ENCODE data around the gene GALNT17.

The GALNT17 gene

DNA sequence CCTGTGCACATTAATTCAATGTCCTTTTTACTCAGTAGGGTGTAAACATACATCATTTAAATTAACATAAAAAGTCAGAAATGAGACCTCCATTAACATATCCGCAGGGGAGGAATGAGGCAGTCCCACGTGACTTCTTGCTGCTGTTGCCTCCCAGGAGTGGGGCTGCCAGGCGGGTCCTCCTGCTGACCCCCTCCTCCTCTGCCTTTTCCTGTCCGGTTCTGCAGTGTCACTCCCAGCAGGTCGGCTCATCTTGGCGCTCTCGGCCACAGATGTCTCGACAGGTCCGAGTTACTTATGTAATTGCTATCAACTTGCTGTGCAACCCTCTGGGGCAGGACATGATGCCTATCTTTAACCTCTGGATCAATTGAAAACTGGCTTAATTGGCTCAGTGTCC, 329.6 kb downstream of the GALNT17 start:
- no peaks in the 10 kb centered on the region for H3K36me3 ChIP-seq (ENCODE audit: control insufficient read depth in 2 of 2, insufficient read depth in 1 of 2, low read length in 2 of 2)
- no peak overlapping the region for H3K27ac ChIP-seq (ENCODE audit: extremely low read depth, low read depth, low read length)
- CTCF ChIA-PET = no interaction called here
- H3K9me3 ChIP-seq (ENCODE audit: control insufficient read depth, insufficient read depth, low read depth, low read length) = no peaks in the 10 kb centered on the region
- H3K4me1 ChIP-seq (ENCODE audit: control insufficient read depth, insufficient read depth, low read length) = no peaks in the 10 kb centered on the region
- POLR2A ChIA-PET = no interaction called here
- TF ChIP-seq, protein P1, sequence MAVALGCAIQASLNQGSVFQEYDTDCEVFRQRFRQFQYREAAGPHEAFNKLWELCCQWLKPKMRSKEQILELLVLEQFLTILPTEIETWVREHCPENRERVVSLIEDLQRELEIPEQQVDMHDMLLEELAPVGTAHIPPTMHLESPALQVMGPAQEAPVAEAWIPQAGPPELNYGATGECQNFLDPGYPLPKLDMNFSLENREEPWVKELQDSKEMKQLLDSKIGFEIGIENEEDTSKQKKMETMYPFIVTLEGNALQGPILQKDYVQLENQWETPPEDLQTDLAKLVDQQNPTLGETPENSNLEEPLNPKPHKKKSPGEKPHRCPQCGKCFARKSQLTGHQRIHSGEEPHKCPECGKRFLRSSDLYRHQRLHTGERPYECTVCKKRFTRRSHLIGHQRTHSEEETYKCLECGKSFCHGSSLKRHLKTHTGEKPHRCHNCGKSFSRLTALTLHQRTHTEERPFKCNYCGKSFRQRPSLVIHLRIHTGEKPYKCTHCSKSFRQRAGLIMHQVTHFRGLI (tag by site-specific recombination; IDR thresholded peaks at IDR 0.05) = no peak
- no peak for TF ChIP-seq ZNF426 (tag by site-specific recombination; IDR thresholded peaks at IDR 0.05)
- TF ChIP-seq ZFP3 (tag by site-specific recombination; IDR thresholded peaks at IDR 0.05; ENCODE audit: low read depth) = no peak
- TF ChIP-seq, protein P2, sequence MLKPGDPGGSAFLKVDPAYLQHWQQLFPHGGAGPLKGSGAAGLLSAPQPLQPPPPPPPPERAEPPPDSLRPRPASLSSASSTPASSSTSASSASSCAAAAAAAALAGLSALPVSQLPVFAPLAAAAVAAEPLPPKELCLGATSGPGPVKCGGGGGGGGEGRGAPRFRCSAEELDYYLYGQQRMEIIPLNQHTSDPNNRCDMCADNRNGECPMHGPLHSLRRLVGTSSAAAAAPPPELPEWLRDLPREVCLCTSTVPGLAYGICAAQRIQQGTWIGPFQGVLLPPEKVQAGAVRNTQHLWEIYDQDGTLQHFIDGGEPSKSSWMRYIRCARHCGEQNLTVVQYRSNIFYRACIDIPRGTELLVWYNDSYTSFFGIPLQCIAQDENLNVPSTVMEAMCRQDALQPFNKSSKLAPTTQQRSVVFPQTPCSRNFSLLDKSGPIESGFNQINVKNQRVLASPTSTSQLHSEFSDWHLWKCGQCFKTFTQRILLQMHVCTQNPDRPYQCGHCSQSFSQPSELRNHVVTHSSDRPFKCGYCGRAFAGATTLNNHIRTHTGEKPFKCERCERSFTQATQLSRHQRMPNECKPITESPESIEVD (tag by site-specific recombination; IDR thresholded peaks at IDR 0.05) = no peak
- TF ChIP-seq ZNF561 (tag by site-specific recombination; IDR thresholded peaks at IDR 0.05; ENCODE audit: borderline replicate concordance) = no peak
- no peak for TF ChIP-seq ZNF341 (tag by site-specific recombination; IDR thresholded peaks at IDR 0.05; ENCODE audit: low read depth)
- no peak for TF ChIP-seq ZNF521 (tag by site-specific recombination; IDR thresholded peaks at IDR 0.05)
- TF ChIP-seq ZNF558 (tag by site-specific recombination; IDR thresholded peaks at IDR 0.05) = no peak
- TF ChIP-seq ZNF24 (tag by site-specific recombination; IDR thresholded peaks at IDR 0.05) = no peak
- no peak for TF ChIP-seq GLIS1 (tag by site-specific recombination; IDR thresholded peaks at IDR 0.05)
- no peak for TF ChIP-seq ZNF133 (tag by site-specific recombination; IDR thresholded peaks at IDR 0.05)
- TF ChIP-seq ZNF175 (tag by site-specific recombination; IDR thresholded peaks at IDR 0.05) = no peak
- no peak for TF ChIP-seq ZNF19 (tag by site-specific recombination; IDR thresholded peaks at IDR 0.05; ENCODE audit: low read depth)
- no peak for TF ChIP-seq ZNF544 (tag by site-specific recombination; IDR thresholded peaks at IDR 0.05)
- TF ChIP-seq, protein P3, sequence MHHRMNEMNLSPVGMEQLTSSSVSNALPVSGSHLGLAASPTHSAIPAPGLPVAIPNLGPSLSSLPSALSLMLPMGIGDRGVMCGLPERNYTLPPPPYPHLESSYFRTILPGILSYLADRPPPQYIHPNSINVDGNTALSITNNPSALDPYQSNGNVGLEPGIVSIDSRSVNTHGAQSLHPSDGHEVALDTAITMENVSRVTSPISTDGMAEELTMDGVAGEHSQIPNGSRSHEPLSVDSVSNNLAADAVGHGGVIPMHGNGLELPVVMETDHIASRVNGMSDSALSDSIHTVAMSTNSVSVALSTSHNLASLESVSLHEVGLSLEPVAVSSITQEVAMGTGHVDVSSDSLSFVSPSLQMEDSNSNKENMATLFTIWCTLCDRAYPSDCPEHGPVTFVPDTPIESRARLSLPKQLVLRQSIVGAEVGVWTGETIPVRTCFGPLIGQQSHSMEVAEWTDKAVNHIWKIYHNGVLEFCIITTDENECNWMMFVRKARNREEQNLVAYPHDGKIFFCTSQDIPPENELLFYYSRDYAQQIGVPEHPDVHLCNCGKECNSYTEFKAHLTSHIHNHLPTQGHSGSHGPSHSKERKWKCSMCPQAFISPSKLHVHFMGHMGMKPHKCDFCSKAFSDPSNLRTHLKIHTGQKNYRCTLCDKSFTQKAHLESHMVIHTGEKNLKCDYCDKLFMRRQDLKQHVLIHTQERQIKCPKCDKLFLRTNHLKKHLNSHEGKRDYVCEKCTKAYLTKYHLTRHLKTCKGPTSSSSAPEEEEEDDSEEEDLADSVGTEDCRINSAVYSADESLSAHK (tag by site-specific recombination; IDR thresholded peaks at IDR 0.05) = no peak
- no peak for TF ChIP-seq ZNF2 (tag by site-specific recombination; IDR thresholded peaks at IDR 0.05)
- no peak for TF ChIP-seq ZNF837 (tag by site-specific recombination; IDR thresholded peaks at IDR 0.05)
- no peak for TF ChIP-seq ZNF112 (tag by site-specific recombination; IDR thresholded peaks at IDR 0.05)
- TF ChIP-seq, protein P4, sequence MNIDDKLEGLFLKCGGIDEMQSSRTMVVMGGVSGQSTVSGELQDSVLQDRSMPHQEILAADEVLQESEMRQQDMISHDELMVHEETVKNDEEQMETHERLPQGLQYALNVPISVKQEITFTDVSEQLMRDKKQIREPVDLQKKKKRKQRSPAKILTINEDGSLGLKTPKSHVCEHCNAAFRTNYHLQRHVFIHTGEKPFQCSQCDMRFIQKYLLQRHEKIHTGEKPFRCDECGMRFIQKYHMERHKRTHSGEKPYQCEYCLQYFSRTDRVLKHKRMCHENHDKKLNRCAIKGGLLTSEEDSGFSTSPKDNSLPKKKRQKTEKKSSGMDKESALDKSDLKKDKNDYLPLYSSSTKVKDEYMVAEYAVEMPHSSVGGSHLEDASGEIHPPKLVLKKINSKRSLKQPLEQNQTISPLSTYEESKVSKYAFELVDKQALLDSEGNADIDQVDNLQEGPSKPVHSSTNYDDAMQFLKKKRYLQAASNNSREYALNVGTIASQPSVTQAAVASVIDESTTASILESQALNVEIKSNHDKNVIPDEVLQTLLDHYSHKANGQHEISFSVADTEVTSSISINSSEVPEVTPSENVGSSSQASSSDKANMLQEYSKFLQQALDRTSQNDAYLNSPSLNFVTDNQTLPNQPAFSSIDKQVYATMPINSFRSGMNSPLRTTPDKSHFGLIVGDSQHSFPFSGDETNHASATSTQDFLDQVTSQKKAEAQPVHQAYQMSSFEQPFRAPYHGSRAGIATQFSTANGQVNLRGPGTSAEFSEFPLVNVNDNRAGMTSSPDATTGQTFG (tag by site-specific recombination; IDR thresholded peaks at IDR 0.05; ENCODE audit: borderline replicate concordance) = no peak
- TF ChIP-seq, protein P5, sequence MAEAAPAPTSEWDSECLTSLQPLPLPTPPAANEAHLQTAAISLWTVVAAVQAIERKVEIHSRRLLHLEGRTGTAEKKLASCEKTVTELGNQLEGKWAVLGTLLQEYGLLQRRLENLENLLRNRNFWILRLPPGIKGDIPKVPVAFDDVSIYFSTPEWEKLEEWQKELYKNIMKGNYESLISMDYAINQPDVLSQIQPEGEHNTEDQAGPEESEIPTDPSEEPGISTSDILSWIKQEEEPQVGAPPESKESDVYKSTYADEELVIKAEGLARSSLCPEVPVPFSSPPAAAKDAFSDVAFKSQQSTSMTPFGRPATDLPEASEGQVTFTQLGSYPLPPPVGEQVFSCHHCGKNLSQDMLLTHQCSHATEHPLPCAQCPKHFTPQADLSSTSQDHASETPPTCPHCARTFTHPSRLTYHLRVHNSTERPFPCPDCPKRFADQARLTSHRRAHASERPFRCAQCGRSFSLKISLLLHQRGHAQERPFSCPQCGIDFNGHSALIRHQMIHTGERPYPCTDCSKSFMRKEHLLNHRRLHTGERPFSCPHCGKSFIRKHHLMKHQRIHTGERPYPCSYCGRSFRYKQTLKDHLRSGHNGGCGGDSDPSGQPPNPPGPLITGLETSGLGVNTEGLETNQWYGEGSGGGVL (tag by site-specific recombination; IDR thresholded peaks at IDR 0.05) = no peak
- no peak overlapping the region for H3K4me3 ChIP-seq (ENCODE audit: low read depth, low read length)

All from HEK293 (cell line).